ENCODE data around the gene TRPM1. TPM values are rescaled to one million over a fixed set of nuclear protein-coding genes. Genes with fewer than 3 reads are reported as not detected.

Gene TRPM1
- polyA plus RNA-seq, 2 of the 4 experiments (the other 2 are of a cell fraction): not detected

GRCh38 chr15:31128919-31129768 is 27.6 kb upstream of the TRPM1 start:
- POLR2A ChIA-PET: interaction anchor here (0.6 to 1.5 kb wide), 3 partner anchors 138 to 451 kb away, joined by 3 to 17 read pairs (median 6); partner anchors contain the start of gene MTMR10
- Histone ChIP-seq H3K4me3 (peak overlapping the region; percentile 22; the same call in 1 of the 3 replicates), H3K4me1 (0 out of 3 replicates have a peak, but pooled peaks cover 3% of the 10 kb centered on the region), H3K27ac (no peak overlapping the region), H3K9me3 (no peaks in the 10 kb centered on the region; the same call in 2 of the 3 replicates), H3K4me2 (peak overlapping the region; percentile 82)
- DNase-seq (ENCODE audit: low read depth in 1 of 2, low spot score in 1 of 2): peak; percentile 55 to 62
- 13% methylated on average over 19 of the region's 19 CpGs for WGBS (ENCODE audit: missing lambda C conversion rate)
- ATAC-seq: peak; percentile 90 to 94
- CTCF ChIA-PET: interaction anchor here (0.6 to 6.8 kb wide), 86 partner anchors 9 to 502 kb away, joined by 3 to 91 read pairs (median 5); partner anchors contain the start of genes FAN1, MTMR10 and TRPM1
- peak; percentile 59 for FAIRE-seq
- TF ChIP-seq, protein P1, sequence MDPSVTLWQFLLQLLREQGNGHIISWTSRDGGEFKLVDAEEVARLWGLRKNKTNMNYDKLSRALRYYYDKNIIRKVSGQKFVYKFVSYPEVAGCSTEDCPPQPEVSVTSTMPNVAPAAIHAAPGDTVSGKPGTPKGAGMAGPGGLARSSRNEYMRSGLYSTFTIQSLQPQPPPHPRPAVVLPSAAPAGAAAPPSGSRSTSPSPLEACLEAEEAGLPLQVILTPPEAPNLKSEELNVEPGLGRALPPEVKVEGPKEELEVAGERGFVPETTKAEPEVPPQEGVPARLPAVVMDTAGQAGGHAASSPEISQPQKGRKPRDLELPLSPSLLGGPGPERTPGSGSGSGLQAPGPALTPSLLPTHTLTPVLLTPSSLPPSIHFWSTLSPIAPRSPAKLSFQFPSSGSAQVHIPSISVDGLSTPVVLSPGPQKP (IDR thresholded peaks at IDR 0.05; ENCODE audit: low read depth, low read length): no peak
- TF ChIP-seq CTCF (IDR thresholded peaks at IDR 0.05) (peak; percentile 97), CBX2 (IDR thresholded peaks at IDR 0.05; ENCODE audit: borderline replicate concordance, low read depth) (no peak), MAFK (IDR thresholded peaks at IDR 0.05; ENCODE audit: partially characterized antibody) (peak; percentile 85), TFCP2L1 (CRISPR knock-in tag; IDR thresholded peaks at IDR 0.05) (no peak), ZFP36 (IDR thresholded peaks at IDR 0.05; ENCODE audit: borderline replicate concordance, partially characterized antibody) (no peak), POLR2AphosphoS2 (conservative IDR thresholded peaks at IDR 0.05; ENCODE audit: low read length) (no peak), BHLHE40 (IDR thresholded peaks at IDR 0.05; ENCODE audit: low read depth, low read length) (no peak), ZC3H11A (IDR thresholded peaks at IDR 0.05) (no peak), MAZ (IDR thresholded peaks at IDR 0.05; ENCODE audit: borderline replicate concordance, low read depth, low read length) (no peak), MYC (IDR thresholded peaks at IDR 0.05; ENCODE audit: borderline replicate concordance, low read length) (no peak), KDM5A (IDR thresholded peaks at IDR 0.05) (no peak), CEBPB (IDR thresholded peaks at IDR 0.05) (no peak), ESRRA (IDR thresholded peaks at IDR 0.05; ENCODE audit: borderline replicate concordance, low read length) (no peak), HDAC2 (IDR thresholded peaks at IDR 0.05) (no peak), FOSL2 (IDR thresholded peaks at IDR 0.05) (no peak), FOSL2 (CRISPR knock-in tag; IDR thresholded peaks at IDR 0.05) (no peak), TP53 (CRISPR knock-in tag; IDR thresholded peaks at IDR 0.05) (no peak), HOXB13 (CRISPR knock-in tag; IDR thresholded peaks at IDR 0.05; ENCODE audit: low read depth) (no peak), FOSB (CRISPR knock-in tag; IDR thresholded peaks at IDR 0.05) (no peak), MAX (IDR thresholded peaks at IDR 0.05) (no peak), SMC3 (IDR thresholded peaks at IDR 0.05) (peak; percentile 96), RCOR1 (IDR thresholded peaks at IDR 0.05; ENCODE audit: low read depth, low read length) (no peak), RAD21 (conservative IDR thresholded peaks at IDR 0.05 in 1 of 2, IDR thresholded peaks at IDR 0.05 in 1 of 2) (peak; percentile 96 to 97)
- TF ChIP-seq, protein P2, sequence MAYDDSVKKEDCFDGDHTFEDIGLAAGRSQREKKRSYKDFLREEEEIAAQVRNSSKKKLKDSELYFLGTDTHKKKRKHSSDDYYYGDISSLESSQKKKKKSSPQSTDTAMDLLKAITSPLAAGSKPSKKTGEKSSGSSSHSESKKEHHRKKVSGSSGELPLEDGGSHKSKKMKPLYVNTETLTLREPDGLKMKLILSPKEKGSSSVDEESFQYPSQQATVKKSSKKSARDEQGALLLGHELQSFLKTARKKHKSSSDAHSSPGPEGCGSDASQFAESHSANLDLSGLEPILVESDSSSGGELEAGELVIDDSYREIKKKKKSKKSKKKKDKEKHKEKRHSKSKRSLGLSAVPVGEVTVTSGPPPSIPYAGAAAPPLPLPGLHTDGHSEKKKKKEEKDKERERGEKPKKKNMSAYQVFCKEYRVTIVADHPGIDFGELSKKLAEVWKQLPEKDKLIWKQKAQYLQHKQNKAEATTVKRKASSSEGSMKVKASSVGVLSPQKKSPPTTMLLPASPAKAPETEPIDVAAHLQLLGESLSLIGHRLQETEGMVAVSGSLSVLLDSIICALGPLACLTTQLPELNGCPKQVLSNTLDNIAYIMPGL (CRISPR knock-in tag; IDR thresholded peaks at IDR 0.05; ENCODE audit: borderline replicate concordance): no peak
- TF ChIP-seq, protein P3, sequence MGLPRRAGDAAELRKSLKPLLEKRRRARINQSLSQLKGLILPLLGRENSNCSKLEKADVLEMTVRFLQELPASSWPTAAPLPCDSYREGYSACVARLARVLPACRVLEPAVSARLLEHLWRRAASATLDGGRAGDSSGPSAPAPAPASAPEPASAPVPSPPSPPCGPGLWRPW (IDR thresholded peaks at IDR 0.05): no peak
- TF ChIP-seq, protein P4, sequence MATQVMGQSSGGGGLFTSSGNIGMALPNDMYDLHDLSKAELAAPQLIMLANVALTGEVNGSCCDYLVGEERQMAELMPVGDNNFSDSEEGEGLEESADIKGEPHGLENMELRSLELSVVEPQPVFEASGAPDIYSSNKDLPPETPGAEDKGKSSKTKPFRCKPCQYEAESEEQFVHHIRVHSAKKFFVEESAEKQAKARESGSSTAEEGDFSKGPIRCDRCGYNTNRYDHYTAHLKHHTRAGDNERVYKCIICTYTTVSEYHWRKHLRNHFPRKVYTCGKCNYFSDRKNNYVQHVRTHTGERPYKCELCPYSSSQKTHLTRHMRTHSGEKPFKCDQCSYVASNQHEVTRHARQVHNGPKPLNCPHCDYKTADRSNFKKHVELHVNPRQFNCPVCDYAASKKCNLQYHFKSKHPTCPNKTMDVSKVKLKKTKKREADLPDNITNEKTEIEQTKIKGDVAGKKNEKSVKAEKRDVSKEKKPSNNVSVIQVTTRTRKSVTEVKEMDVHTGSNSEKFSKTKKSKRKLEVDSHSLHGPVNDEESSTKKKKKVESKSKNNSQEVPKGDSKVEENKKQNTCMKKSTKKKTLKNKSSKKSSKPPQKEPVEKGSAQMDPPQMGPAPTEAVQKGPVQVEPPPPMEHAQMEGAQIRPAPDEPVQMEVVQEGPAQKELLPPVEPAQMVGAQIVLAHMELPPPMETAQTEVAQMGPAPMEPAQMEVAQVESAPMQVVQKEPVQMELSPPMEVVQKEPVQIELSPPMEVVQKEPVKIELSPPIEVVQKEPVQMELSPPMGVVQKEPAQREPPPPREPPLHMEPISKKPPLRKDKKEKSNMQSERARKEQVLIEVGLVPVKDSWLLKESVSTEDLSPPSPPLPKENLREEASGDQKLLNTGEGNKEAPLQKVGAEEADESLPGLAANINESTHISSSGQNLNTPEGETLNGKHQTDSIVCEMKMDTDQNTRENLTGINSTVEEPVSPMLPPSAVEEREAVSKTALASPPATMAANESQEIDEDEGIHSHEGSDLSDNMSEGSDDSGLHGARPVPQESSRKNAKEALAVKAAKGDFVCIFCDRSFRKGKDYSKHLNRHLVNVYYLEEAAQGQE (IDR thresholded peaks at IDR 0.05): no peak
- TF ChIP-seq, protein P5, sequence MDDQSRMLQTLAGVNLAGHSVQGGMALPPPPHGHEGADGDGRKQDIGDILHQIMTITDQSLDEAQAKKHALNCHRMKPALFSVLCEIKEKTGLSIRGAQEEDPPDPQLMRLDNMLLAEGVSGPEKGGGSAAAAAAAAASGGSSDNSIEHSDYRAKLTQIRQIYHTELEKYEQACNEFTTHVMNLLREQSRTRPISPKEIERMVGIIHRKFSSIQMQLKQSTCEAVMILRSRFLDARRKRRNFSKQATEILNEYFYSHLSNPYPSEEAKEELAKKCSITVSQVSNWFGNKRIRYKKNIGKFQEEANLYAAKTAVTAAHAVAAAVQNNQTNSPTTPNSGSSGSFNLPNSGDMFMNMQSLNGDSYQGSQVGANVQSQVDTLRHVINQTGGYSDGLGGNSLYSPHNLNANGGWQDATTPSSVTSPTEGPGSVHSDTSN (IDR thresholded peaks at IDR 0.05): no peak
